HG02885 (cell line): ENCODE results near the gene GNAQ.
"Not testable (repeated sequence)": the region's sequence is repeated elsewhere in the genome, so short reads cannot be mapped to it uniquely, and the experiment has no call there.

ENCODE experiments used
- ATAC-seq: cut with Tn5 transposase; IDR thresholded peaks from one replicate; pipeline ENCODE4 v1.9.1; 2021; ENCODE audit warnings: mild to moderate bottlenecking; ENCODE audit not compliant: unreplicated experiment, poor library complexity

Gene GNAQ

GRCh38 chr9:77763566-77763965, 268.0 kb downstream of the GNAQ start:
- no peak for ATAC-seq

GRCh38 chr9:77760919-77761318, 270.7 kb downstream of the GNAQ start:
- not testable (repeated sequence) for ATAC-seq

GRCh38 chr9:77759391-77759790, 272.2 kb downstream of the GNAQ start:
- ATAC-seq = no peak

GRCh38 chr9:77756449-77756848, 275.2 kb downstream of the GNAQ start:
- no peak for ATAC-seq

- ATAC-seq = no peak
Measured at GRCh38 chr9:77753180-77753579, 278.4 kb downstream of the GNAQ start.

- ATAC-seq = no peak
Measured at GRCh38 chr9:77752554-77752953, 279.1 kb downstream of the GNAQ start.

GRCh38 chr9:77751341-77752091, 280.1 kb downstream of the GNAQ start:
- no peak for ATAC-seq

DNA sequence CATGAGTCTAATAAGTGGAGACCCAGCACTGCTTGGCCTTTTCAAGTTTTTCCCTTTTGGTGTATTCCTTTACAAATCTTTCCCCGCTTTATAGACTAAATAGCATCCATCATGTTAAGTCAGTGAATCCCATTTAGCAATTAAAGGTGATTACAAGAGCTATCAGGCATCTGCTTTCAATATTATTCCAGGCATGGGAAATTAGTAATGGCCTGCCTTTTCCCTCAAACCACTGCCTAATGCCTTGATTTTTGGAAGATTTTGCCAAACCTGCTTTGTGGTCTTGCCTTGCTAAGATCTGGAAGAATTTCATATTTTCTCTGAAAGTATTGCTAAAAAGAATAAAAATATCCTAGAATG, 280.6 kb downstream of the GNAQ start:
- no peak for ATAC-seq

DNA sequence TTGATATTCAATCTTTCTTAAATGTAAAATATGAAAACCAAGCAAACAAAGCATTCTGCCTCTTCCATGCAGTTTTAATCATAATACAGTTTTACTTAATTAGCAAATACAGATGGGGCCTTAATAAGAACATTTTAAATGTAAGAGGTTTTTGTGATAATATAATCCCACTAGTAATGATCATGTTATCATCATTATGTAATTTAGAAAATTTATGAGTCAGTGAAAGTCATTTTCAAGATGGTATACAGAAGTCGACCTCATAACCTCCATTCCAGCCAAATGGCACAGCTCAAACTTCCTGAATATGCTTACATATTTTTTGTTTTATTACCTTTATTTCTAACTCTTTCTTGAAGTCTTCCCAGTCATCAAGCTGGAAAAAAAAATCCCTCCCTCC, 281.3 kb downstream of the GNAQ start:
- no peak for ATAC-seq

GRCh38 chr9:77748214-77748772, 283.3 kb downstream of the GNAQ start:
- no peak for ATAC-seq

GRCh38 chr9:77747163-77747562, 284.4 kb downstream of the GNAQ start:
- ATAC-seq = no peak

GRCh38 chr9:77744841-77745430, 286.7 kb downstream of the GNAQ start:
- ATAC-seq = no peak

DNA sequence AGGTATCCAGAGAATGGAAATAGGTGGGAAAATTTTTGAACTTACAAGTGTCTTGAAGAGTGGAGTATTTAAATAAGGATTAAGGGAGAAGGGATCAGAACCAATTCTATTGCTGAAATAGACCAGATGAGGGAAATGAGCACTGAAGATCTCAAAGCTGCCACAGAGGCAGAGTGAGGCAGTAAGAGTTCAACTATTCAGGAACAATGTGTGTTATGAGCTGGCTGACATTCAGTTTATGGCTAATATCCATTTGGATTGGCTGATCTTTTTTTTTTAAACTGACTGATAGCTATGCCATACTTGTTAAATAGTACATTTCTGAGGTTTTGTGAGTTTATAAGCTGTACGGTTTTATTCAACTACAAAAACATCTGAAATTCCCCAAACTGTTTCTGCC, 288.2 kb downstream of the GNAQ start:
- ATAC-seq = no peak

DNA sequence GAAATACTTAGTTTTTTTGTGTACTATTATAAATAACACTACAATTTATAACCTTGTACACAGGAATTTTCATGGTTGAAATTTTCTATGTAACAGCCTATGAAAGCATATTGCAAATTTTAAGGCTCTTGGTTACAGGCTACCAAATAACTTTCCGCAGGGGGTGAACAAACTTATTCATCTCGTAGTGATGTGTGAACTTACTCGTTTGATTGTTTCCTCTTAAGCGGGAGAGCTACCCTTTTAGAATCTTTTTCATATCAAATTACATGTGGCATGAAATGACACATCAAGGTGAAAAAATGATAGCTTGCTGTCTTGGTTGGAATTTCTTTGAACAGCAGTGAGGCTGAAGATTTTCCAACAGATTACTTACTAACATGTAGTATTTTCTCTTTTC, 292.7 kb downstream of the GNAQ start:
- ATAC-seq = no peak

- no peak for ATAC-seq
Measured at GRCh38 chr9:77735494-77735893, 296.1 kb downstream of the GNAQ start.

DNA sequence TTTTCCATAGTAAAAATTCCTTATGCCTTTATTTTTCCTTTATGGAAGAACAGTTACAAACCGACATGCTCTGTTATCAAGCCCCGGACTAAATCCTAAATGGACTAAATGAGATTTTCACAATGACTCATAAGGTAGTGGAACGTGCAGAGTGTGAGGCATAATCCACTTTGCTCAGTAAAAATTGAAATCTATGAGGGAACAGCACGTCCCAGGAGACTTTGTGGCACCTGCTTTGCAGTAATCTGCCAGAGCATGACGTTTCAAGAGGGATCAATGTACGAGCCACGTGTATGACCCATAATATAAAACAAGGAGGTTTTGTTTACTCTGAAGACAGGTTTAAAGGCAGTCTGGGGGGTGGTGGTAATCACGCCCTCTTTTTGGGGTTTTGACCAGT, 299.7 kb downstream of the GNAQ start:
- peak; percentile 73 for ATAC-seq

DNA sequence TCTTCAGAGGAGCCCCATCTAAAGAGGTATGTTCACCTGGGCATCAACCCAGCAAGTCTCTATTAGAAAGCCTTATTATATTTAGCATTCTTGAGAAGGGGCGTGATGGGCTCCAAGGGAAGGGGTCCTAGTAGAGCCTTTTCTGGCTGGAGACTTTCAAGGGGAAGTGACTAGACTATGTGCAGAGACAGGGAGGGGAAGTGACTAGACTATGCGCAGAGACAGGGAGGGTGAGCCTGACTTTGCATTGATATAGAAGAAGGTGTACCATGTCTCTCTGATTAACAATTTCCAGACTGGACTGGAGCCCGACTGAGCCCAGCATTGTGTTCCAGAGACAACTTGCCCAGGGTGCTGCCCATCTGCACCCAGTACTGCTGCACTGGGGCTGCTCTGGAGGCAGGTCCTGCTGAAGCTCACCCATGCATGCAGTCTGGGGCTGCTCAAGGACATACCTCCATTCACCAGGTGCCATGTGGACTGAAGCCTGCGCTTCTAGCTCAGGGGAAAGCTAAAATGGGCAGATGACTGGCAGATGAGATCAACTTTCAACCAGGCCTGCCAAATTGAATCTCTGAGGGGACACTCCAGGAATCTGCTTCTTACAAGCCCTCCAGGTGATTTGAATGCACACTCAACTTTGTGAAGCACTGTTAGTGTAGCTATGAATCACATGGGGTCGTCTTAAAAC, 300.5 kb downstream of the GNAQ start:
- ATAC-seq = peak; percentile 51

GRCh38 chr9:77729177-77729576, 302.4 kb downstream of the GNAQ start:
- ATAC-seq = no peak

DNA sequence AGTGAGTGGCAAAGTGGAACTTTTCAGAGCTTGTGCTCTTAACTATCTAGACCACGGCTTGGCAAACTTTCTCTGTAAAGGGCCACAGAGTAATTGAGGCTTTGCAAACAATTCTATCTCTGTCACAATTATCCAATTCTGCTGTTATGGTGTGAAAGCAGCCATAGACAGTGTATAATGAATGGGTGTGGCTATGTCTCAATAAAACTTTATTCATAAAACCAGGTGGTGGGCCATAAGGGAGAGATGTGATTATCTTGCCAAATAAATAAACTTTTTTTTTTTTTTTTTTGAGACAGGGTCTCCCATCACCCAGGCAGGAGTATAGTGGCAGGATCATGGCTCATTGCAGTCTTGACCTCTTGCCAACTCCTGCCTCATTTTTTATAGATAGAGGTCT, 304.8 kb downstream of the GNAQ start:
- ATAC-seq = no peak

GRCh38 chr9:77726289-77726688, 305.3 kb downstream of the GNAQ start:
- no peak for ATAC-seq

GRCh38 chr9:77725820-77726219, 305.8 kb downstream of the GNAQ start:
- ATAC-seq = no peak
